AG10803 (cell line): Measurements from ENCODE around the gene HNRNPUL1.
A peak's percentile ranks its signal among the peaks of the same experiment; 100 is the strongest.

Experiments
- DNase-seq: peaks from one replicate; pipeline ENCODE4 v3.0.0; 2010; ENCODE audit warnings: low read depth
- H3K4me3 ChIP-seq: 2 replicates; pipeline ENCODE4 v1.5.1; 2011; ENCODE audit warnings: mild to moderate bottlenecking, low read length, control low read depth
- TF ChIP-seq, protein P1 (sequence below): conservative IDR thresholded peaks from 2 replicates; pipeline ENCODE4 v1.5.1; 2011; ENCODE audit warnings: mild to moderate bottlenecking, low read length, control low read depth, inconsistent platforms

The HNRNPUL1 gene

DNA sequence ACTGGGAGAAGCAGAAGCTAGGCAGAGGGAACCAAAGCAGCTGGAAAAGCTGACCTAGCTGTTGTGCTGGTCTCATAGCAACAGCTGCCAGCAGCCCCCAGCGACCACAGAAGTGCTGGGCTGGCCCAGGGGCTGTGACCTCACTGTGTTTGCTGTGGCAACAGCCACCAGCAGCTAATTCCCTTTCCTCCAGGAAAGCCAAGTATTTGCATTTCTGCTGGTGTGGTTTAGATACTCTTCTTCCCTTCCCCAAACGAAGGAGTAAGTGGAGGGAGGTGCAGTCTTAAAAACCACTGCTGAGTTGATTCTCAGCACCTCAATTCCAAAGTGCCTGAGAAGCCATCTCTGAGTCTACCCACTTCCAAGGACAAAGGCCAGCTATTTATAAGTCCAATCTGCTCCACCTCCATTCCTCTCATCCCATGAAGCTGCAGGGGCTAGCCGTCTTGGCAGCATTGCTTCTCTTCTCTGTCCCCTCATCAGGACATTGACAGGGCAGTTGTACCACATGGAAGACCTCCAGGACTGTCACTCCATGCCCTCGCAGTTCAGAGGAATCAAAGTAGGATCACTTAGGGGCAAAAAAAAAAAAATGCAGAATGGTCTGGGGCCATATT lies 34.3 kb downstream of the HNRNPUL1 start:
- DNase-seq: peak; percentile 93
- TF ChIP-seq, protein P1, sequence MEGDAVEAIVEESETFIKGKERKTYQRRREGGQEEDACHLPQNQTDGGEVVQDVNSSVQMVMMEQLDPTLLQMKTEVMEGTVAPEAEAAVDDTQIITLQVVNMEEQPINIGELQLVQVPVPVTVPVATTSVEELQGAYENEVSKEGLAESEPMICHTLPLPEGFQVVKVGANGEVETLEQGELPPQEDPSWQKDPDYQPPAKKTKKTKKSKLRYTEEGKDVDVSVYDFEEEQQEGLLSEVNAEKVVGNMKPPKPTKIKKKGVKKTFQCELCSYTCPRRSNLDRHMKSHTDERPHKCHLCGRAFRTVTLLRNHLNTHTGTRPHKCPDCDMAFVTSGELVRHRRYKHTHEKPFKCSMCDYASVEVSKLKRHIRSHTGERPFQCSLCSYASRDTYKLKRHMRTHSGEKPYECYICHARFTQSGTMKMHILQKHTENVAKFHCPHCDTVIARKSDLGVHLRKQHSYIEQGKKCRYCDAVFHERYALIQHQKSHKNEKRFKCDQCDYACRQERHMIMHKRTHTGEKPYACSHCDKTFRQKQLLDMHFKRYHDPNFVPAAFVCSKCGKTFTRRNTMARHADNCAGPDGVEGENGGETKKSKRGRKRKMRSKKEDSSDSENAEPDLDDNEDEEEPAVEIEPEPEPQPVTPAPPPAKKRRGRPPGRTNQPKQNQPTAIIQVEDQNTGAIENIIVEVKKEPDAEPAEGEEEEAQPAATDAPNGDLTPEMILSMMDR: no peak
- H3K4me3 ChIP-seq: no peak overlapping the region

DNA sequence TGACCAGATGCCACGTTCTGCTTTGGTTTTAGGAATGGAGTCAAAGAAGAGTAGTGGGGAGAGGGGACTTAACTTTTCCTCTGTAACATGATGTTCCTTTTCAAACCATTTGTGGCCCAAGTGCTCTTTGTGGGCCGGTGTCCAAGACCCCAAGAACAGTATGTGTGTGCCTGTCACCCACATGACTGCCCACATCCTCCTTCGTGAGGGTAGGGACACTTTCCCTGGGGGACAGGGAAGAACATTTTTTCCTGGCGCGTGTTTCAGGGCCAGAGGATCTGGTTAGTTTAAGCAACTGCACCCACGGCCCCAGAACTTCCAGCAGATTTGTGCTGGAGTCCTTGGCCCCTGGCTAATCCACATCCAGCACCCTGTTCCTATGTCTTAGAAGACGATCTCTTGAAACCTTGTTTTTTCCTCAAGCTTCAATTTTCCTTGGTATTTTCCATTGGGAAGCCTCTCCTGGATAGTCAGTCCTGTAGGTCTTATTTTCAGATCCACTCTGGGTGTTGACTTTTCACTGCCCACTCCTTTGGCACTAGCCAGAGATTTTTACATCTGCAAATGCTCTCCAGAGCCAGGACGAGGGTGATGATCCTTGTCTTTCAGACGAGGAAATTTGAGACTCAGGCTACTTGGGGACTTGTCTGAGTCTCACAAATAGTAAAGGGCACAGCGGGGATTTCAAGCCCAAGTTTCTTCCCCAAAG lies 35.0 kb downstream of the HNRNPUL1 start:
- H3K4me3 ChIP-seq: no peak overlapping the region
- peak; percentile 28 for DNase-seq
- TF ChIP-seq, protein P1: no peak

- H3K4me3 ChIP-seq: no peak overlapping the region
- DNase-seq: peak; percentile 71
- TF ChIP-seq, protein P1: no peak
Observed at GRCh38 chr19:41299755-41300089, 35.5 kb downstream of the HNRNPUL1 start.

GRCh38 chr19:41300555-41300954 lies 36.4 kb downstream of the HNRNPUL1 start:
- TF ChIP-seq, protein P1: no peak
- no peak for DNase-seq
- no peak overlapping the region for H3K4me3 ChIP-seq

GRCh38 chr19:41302624-41303351 lies 38.6 kb downstream of the HNRNPUL1 start:
- H3K4me3 ChIP-seq: no peak overlapping the region
- TF ChIP-seq, protein P1: no peak
- no peak for DNase-seq

DNA sequence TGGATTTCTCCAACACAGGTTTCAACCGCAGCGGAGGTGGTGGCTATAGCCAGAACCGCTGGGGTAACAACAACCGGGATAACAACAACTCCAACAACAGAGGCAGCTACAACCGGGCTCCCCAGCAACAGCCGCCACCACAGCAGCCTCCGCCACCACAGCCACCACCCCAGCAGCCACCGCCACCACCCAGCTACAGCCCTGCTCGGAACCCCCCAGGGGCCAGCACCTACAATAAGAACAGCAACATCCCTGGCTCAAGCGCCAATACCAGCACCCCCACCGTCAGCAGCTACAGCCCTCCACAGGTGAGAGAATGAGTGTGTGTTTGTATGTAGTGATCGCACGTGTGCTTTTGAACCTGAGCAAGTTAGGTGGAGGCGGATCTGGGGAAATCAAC lies 39.8 kb downstream of the HNRNPUL1 start:
- TF ChIP-seq, protein P1: no peak
- no peak overlapping the region for H3K4me3 ChIP-seq
- no peak for DNase-seq
